NCI-H524 (cell line): ENCODE measurements around the gene UPK3B.
A peak's percentile ranks its signal among the peaks of the same experiment; 100 is the strongest.
"Not testable (repeated sequence)": the region's sequence is repeated elsewhere in the genome, so short reads cannot be mapped to it uniquely, and the experiment has no call there.

Experiments
- DNase-seq, 2 experiments: peaks; one replicate each; lab custom pipeline; 2025; lab: John Stamatoyannopoulos, UW

The UPK3B gene

DNA sequence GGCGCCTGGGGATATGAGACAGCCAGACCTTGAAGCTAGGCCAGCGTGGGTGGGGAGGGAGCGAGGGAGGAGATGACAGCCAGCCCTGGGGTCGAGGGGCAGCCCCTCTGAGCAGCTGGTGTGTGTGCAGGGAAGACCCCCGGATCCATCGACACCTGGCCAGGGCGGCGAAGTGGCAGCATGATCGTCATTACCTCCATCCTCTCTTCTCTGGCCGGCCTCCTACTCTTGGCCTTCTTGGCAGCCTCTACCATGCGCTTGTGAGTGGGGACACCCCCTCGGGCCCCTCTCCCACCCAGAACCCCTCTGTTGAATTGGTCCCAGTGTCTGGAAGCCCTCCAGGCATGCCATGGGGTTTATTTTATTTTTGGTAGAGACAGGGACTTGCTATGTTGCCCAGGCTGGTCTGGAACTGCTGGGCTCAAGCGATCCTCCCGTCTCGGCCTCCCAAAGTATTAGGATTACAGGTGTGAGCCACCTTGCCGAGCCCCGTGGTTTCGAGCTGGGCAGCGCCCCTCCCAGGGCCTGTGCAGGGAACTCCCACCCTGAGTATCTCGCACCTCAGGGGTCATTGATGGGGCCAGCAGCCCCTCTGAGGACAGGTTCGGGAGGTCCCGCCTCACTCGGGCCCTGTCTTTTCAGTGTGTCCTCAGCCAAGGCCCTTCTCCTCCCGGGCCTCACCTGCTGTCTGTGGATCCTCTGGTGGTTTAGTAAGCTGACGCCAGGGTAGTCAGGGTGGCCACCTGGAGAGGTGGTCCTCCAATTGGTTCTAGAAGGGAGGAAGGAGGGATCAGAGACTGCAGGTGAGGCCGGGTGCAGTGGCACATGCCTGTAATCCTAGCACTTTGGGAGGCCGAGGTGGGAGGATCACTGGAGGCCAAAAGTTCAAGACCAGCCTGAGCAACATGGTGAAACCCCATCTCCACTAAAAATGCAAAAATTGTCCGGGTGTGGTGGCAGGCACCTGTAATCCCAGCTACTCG lies 3.8 kb downstream of the UPK3B start:
- no peak for DNase-seq

DNA sequence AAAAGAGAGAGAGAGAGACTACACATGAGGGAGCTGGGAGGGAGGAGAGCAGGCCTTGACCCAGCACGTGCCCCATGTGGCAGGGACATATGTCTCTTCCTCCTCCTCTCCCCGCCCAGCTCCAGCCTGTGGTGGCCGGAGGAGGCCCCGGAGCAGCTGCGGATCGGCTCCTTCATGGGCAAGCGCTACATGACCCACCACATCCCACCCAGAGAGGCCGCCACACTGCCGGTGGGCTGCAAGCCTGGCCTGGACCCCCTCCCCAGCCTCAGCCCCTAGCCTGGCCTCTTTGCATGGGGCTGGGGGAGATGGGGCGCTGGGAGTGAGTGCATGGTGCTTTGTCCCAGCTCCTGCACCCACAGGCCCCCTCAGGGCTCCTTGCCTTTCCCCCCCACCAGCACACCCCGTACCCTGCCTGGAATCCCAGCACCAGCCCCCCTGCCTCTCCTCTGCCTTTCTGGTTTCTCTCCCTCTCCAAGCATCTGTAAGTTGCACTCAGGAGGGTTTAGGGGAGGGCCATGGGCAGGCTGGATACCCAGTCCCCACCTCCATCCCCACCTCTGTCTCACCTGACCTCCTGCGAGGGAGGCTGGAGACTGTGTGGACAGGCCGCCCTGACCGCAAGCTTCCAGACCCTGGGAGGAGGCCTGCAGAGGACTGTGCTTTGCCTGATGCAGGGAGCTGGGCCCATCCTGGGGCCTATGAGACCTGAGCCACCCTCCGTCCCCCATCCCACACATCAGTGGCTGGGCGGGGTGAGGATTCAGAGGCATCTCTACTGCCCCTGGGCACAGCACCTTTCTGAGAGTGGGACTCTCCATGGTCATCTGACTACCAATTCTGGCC lies 4.8 kb downstream of the UPK3B start:
- DNase-seq: peak in 1 of 2 experiments; percentile 29

DNA sequence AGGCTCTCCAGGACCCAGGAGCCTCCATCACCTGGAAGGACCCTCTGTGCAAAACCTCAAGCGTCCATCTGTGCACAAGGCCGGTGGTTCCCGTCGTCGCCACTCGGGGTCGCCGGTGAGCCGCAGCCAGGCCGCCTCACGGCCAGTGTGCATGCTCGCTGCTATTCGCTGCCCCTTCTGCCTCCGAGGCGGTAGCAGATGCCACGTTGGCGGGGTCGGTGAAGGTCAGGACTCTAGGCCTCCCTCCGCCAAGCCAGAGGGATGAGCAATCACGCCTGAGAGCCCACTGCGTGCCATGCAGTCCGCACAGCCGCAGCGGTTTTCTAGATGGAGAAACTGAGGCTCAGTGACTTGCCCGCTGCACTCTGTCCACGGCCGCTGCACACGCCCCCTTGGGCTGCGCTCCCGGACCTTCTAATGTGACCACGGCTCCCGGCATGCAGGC lies 5.7 kb downstream of the UPK3B start:
- no peak for DNase-seq

DNA sequence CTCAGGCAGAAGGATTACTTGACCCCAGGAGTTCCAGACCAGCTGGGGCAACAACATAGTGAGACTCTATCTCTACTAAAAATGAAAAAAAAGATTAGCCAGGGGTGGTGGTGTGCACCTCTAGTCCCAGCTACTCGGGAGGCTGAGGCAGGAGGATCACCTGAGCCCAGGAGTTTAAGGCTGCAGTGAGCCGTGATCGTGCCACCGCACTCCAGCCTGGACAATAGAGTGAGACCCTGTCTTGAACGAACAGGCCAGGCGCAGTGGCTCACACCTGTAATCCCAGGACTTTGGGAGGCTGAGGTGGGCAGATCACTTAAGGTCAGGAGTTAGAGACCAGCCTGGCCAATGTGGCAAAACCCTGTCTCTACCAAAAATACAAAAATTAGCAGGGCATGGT lies 6.6 kb downstream of the UPK3B start:
- DNase-seq: not testable (repeated sequence)

DNA sequence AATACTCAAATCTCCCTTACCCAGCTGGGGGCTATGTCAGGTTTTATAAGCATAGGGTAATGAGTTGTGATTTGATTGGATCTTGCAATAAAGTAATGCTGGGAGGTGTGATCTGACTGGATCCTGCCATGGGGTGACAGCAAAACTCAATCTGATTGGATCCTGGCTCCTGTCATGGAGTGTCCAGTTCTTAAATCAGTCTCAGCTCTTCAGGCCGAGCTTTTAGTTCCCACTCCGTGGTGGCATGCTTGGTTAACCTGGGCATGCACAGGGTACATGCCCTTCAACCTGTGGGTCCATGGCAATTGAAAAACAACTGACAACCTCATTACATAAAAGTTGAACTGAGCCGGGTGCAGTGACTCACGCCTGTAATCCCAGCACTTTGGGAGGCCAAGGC lies 15.8 kb downstream of the UPK3B start:
- DNase-seq: not testable (repeated sequence)

DNA sequence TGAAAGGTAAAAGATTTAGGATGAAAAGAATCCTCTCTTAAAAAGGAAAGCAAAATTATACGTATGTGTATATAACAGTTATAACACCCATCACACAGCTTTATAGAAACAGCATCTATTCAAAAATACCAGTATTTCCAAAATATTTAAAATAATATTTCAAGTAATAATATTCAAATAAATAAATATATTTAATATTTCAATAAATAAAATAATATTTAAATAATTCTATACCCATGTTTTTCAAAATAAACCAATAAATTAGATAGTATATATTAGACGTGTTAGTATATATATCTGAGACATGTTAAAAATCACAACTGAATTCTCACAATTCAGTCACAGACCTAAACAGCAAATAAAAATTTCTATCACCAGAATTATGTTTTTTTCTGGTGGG lies 21.3 kb downstream of the UPK3B start:
- DNase-seq: not testable (repeated sequence)

DNA sequence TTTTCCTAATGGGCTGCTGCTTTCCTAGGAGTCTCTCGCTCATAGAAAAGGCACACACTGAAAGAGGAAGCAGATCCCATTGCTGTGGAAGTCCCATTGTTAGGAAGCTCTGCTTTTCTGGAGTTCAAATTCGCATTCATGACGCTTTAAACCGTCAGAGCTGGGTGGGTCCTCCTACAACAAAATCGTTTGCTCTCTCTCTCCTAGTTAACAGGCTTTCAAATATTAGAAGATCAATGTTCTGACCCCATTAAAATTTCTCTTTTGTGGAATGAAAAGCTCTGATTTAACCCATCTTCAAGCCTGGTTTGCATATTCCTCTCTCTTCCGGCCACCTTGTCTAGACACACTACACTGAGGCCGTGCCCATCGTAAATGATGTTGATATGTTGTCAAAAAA lies 32.8 kb downstream of the UPK3B start, which contains the start of gene SPDYE16:
Gene SPDYE16 (minus strand): TSS at position 101 of the 400 bp plus-strand sequence. CDS start 1,838 bp downstream, outside the sequence.
- DNase-seq: not testable (repeated sequence)

DNA sequence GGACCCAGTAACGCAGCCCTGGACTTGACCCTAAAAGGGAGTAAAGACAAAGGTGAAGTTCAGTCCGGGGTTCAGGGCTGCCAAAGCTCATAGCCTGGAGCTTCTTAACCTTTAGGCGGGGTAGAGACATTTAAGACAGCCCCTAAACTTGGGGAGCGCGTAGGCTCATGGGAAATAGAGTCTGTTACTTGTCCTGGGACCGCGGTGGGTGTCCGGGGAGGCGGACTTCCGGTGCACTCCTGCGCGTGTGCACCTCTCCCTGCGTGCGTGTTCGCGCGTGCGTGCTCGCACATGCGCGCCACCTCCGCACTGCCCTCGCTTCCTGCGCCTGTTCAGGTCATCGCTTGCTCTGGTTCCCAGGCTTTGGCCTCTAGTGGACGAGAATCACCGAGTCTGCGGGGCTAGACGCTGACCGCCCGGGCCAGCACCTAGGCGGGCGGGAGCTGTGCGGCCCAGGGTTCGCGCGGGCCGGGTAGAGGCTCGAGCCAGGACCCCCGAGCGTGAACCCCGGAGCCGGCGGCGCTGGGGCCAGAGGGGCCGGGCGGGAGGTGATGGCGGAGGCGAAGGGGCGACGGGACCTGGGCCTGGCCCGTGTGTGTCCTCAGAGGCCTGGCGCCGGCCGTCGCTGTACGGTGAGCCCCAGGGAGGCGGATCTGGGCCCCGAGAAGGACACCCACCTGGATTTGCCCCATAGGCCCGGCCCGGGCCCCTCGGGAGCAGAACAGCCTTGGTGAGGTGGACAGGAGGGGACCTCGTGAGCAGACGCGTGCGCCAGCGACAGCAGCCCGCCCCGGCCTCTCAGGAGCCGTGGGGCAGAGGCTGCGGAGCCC lies 38.9 kb downstream of the UPK3B start:
- peak; percentile 80 to 90 for DNase-seq

DNA sequence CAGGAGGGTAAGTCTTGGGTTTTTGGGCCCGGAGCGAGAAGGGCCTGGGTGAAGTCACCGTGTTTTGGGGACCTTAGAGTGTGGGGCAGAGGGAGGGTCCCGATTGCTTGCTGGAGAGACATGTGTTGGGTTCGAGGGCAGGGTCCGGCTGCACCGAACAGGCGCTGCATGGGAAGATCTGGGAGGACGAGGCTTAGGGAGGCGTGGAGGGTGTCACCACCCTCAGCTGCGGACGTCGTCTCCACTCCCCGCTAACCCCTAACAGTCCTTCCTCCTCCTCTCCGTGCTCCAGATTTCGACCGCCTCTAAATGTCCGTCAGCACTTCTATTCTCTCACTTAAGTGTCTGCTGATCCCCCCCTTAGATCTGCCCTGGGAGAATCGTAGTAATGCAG lies 39.5 kb downstream of the UPK3B start:
- DNase-seq: not testable (repeated sequence)

DNA sequence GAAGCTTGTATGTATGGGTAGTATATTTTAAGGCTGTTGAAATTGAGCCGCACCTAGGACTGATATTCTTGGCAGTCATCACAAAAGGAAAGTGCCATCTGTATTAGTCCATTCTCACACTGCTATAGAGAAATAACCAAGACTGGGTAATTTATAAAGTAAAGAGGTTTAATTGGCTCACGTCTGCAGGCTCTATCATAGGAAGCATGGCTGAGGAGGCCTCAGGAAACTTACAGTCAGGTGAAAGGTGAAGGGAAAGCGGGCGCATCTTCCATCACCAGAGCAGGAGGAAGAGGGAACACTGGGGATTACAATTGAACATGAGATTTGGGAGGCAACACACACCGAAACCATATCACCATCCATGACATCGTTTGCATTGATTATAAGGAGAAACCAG lies 41.6 kb downstream of the UPK3B start:
- not testable (repeated sequence) for DNase-seq

DNA sequence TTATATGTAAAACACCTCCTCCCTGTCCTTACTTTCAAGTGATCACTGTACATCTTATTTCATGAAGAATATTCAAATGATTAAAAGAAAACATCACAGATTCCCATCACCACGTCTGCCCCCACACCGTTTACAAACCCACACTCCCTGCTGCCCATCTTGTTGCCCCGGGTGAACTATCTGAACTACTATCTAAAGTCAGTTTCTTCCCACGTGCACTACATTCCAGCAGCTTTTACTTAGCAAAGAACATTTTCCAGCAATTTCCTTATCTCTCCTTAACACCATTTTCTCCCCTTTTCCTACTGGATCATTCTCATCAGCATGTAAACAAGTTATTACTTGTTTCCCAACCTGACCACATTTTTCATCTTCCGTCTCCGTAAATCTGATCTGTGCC lies 49.3 kb downstream of the UPK3B start:
- DNase-seq: not testable (repeated sequence)

DNA sequence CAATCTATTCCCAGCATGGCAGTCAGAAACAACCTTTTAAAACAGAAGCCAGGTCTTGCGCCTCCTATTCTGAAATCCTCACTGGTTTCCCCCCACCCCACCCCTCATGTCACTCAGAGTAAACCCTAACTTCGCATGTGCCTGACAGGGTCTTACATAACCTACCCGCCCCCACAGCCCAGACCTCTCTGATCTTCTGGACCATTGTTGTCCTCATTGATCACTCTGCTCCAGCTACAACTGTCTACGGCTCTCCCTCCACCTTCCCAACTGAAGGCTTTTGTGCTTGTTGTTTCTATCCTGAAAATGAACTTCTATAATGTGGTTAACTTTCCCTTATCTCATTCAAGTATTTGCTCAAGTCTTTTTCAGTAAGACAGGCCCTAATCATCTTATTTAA lies 49.8 kb downstream of the UPK3B start:
- DNase-seq: not testable (repeated sequence)

DNA sequence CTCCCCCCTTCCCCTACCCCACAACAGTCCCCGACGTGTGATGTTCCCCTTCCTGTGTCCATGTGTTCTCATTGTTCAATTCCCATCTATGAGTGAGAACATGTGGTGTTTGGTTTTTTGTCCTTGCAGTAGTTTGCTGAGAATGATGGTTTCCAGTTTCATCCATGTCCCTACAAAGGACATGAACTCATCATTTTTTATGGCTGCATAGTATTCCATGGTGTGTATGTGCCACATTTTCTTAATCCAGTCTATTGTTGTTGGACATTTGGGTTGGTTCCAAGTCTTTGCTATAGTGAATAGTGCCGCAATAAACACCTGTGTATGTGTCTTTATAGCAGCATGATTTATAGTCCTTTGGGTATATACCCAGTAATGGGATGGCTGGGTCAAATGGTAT lies 51.0 kb downstream of the UPK3B start:
- DNase-seq: not testable (repeated sequence)

DNA sequence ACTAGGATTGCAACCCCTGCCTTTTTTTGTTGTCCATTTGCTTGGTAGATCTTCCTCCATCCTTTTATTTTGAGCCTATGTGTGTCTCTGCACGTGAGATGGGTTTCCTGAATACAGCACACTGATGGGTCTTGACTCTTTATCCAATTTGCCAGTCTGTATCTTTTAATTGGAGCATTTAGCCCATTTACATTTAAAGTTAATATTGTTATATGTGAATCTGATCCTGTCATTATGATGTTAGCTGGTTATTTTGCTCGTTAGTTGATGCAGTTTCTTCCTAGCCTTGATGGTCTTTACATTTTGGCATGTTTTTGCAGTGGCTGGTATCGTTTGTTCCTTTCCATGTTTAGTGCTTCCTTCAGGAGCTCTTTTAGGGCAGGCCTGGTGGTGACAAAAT lies 54.6 kb downstream of the UPK3B start:
- DNase-seq: not testable (repeated sequence)
